Stimulated activated naive CD8-positive, alpha-beta T cell treated with anti-CD3 and anti-CD28 coated beads, Interleukin-15, Interleukin-2, amounts not matched to agents 100 U/mL and 50 U/mL, for 24 hours (primary cell): ENCODE results near the gene PID1.

ENCODE experiments used
- ATAC-seq: fragments of 150-1000 bp; cut with Tn5 transposase; one replicate; pipeline ENCODE4 v1.10.0; 2021
- DNase-seq: peaks from one replicate; pipeline ENCODE4 v3.0.0; 2021

Gene PID1

DNA sequence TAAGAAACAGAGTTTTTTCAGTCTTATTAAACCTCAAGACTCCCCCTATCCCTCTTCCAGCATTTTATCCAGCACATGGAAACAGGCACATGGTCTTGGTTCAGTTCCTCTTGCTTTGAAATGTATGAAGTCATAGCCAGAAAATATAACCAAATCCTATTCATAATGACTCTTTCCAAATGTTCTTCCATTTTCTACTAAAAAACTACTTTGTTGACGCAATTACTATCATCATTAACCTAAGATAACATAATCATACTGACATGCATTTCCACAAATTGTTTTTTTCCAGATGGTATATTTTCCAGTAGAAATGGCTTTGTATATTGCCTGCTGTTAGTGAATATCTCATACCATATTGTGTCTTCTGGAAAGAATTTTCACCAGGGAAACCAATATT lies 261.3 kb downstream of the PID1 start:
- DNase-seq (no peak), ATAC-seq (no peak)

DNA sequence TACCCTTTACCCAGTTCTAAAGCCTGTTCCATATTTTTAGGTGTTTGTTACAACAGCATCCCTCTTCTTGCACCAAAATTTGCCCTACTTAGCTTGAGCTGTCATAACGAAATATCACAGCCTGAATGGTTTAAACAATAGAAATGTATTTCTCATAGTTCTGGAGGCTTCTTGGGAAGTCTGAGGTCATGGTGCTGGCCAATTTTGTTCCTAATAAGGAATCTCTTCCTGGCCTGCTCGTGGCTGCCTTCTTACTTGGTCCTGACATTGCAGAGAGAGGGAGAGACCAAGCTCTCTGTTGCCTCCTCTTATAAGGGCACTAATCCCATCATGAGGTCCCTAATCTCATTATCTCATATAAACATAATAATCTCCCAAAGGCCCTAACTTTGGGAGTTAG lies 267.8 kb downstream of the PID1 start:
- DNase-seq: no peak

GRCh38 chr2:229001196-229001595 lies 269.9 kb downstream of the PID1 start:
- DNase-seq (no peak), ATAC-seq (no peak)

More for the DNA sequence above, 267.8 kb downstream of the PID1 start:
- ATAC-seq: no peak

GRCh38 chr2:228999326-228999725 lies 271.8 kb downstream of the PID1 start:
- ATAC-seq (no peak), DNase-seq (no peak)

DNA sequence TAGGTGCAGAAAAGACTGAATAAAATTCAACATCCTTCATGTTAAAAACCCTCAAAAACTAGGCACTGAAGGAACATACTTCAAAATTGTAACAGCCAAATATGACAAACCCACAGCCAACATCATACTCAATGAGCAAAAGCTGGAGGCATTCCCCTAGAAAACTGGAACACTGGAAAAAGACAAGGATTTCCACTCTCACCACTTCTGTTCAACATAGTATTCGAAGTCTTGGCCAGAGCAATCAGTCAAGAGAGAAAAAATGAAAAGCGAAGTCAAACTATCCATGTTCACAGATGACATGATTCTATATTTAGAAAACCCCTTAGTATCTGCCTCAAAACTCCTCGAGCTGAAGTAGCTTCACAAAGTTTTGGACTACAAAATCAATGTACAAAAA lies 282.3 kb downstream of the PID1 start:
- no peak for DNase-seq
- no peak for ATAC-seq

DNA sequence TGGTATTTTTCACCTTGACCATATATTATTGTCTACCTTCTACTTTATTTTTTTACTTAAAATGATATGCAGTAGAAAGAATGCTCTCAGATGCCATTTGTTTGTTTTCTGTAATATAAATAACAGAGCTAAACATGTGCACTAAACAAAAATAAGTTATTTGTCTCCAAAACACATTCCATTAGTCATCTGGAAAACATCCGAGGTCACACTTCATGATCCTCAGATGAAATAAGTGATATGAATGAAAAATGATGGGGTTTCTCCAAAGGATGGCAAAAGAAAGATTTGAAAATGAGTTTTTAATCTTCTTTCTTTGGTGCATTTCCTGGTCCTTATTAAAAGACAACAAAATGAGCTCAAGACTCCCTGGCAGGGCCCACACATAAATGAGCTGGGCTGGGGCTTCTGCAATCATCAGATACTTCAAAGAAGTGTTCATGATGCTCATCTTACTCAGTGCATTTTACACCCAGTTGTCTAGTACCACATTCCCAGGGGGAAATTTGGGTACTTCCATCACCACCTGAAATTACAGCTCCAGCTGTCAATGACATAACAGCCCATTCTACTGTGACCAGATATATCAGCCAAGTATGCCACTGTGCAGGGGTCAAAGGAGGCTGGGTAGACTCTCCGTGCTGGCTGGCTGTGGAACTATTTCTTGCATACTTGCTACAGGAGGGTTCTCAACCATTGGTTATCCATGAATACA lies 283.5 kb downstream of the PID1 start:
- DNase-seq: no peak

GRCh38 chr2:228986961-228987360 lies 284.1 kb downstream of the PID1 start:
- no peak for DNase-seq

More for the DNA sequence above, 283.5 kb downstream of the PID1 start:
- no peak for ATAC-seq

GRCh38 chr2:228983700-228984099 lies 287.4 kb downstream of the PID1 start:
- ATAC-seq: no peak

More at GRCh38 chr2:228986961-228987360, 284.1 kb downstream of the PID1 start:
- no peak for ATAC-seq

DNA sequence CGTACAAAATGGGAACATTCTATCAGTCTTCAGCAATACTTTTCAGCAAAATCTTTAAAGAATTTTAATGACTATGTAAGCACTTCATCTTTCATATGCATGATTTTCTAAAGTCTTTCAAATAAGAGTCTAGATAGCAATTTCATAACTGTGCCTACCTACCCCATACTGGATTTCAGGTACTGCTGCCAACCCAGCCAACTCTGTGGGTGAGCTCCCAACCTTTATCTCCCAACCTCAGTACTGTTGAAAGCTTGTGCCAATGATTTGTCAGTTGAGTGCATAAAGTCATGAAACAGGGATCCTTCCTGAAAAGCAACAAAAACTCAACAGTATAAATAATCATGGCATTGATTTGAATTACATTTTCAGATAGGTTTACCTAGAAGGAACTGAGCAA lies 296.9 kb downstream of the PID1 start:
- ATAC-seq: no peak
- no peak for DNase-seq

More at GRCh38 chr2:228983700-228984099, 287.4 kb downstream of the PID1 start:
- DNase-seq: no peak
